Measurements from ENCODE around the gene PCP4.

The PCP4 gene

DNA sequence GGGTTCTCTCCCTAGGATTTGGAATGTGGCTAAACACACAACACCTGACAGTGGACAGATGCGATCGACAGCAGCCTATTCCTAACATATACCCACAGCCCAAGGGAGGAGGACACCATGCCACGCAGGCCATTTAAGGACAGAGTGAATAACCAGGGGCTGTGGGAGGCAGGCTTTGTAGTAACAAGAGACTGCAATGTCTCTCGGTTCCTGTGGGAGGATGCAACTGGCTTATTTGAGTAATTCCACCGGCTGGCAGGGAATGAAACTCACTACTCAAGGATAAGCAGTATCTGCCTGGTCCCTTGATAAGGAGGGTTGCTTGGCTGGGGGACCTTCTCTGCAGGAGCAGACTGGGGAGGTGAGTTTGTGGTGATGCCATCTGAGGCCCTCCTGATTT lies 109.6 kb downstream of the PCP4 start:
- no peak for DNase-seq
